Tibial artery (tissue), 4 donors: ENCODE measurements around the gene IWS1.
A peak's percentile ranks its signal among the peaks of the same experiment; 100 is the strongest.
"Not testable (repeated sequence)": the region's sequence is repeated elsewhere in the genome, so short reads cannot be mapped to it uniquely, and the experiment has no call there.

Experiments
- DNase-seq, 2 donors: peaks; one replicate each; pipeline ENCODE4 v3.0.0-alpha.2; 2019
- H3K27ac ChIP-seq, 2 donors: fragments of 200-600 bp; sonication (generic) in 1 of 2; 1 replicate in 1 of 2; 2 replicates in 1 of 2; pipeline ENCODE4 v1.5.1; 2018 to 2019; ENCODE audit warnings: mild to moderate bottlenecking in 1 of 2
- H3K27me3 ChIP-seq, 2 donors: fragments of 200-600 bp; sonication (generic) in 1 of 2; one replicate each; pipeline versions ENCODE4 v1.5.1 to v1.6.0; 2016 to 2019
- H3K36me3 ChIP-seq, 3 donors: fragments of 200-600 bp; sonication (generic) in 2 of 3; one replicate each; pipeline ENCODE4 v1.5.1; 2016 to 2019; ENCODE audit warnings: mild to moderate bottlenecking in 2 of 3
- H3K4me1 ChIP-seq, 4 donors: fragments of 200-600 bp; sonication (generic) in 2 of 4; 1 replicate in 3 of 4; 2 replicates in 1 of 4; pipeline ENCODE4 v1.5.1; 2016 to 2019
- H3K4me3 ChIP-seq, 2 donors: fragments of 200-600 bp; sonication (generic) in 1 of 2; 1 replicate in 1 of 2; 2 replicates in 1 of 2; pipeline ENCODE4 v1.5.1; 2018 to 2019; ENCODE audit warnings: mild to moderate bottlenecking in 2 of 2
- H3K9me3 ChIP-seq, 3 donors: fragments of 200-600 bp; sonication (generic) in 1 of 3; one replicate each; pipeline ENCODE4 v1.5.1; 2016 to 2019
- intact Hi-C: fragments of 100-400 bp; cut with DNase I; formaldehyde crosslinking; loops from one replicate; pipeline ENCODE4 v1.15.0; 2023; ENCODE audit warnings: low total_unique reads
- TF ChIP-seq, protein P1 (sequence below), 2 experiments: fragments of 200-600 bp in 1 of 2; fragments of 450-650 bp in 1 of 2; IDR thresholded peaks; one replicate each; pipeline ENCODE4 v1.5.1; 2017 to 2019; ENCODE audit warnings: antibody characterized with exemption in 2 of 2, mild to moderate bottlenecking in 1 of 2, moderate library complexity in 1 of 2

IWS1 gene

GRCh38 chr2:127573298-127573697, 47.0 kb upstream of the IWS1 start:
- Histone ChIP-seq H3K36me3 (no peaks in the 10 kb centered on the region), H3K4me3 (no peak overlapping the region), H3K27me3 (no peaks in the 10 kb centered on the region), H3K9me3 (no peaks in the 10 kb centered on the region), H3K4me1 (peaks cover 5 to 47% (median 43%) of the 10 kb centered on the region in 4 donors), H3K27ac (no peak overlapping the region)
- TF ChIP-seq, protein P1, sequence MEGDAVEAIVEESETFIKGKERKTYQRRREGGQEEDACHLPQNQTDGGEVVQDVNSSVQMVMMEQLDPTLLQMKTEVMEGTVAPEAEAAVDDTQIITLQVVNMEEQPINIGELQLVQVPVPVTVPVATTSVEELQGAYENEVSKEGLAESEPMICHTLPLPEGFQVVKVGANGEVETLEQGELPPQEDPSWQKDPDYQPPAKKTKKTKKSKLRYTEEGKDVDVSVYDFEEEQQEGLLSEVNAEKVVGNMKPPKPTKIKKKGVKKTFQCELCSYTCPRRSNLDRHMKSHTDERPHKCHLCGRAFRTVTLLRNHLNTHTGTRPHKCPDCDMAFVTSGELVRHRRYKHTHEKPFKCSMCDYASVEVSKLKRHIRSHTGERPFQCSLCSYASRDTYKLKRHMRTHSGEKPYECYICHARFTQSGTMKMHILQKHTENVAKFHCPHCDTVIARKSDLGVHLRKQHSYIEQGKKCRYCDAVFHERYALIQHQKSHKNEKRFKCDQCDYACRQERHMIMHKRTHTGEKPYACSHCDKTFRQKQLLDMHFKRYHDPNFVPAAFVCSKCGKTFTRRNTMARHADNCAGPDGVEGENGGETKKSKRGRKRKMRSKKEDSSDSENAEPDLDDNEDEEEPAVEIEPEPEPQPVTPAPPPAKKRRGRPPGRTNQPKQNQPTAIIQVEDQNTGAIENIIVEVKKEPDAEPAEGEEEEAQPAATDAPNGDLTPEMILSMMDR (IDR thresholded peaks at IDR 0.05), result no peak
- intact Hi-C loops, result loop anchor here (2.0 kb wide), 1 partner anchor 70 kb away; no protein-coding TSS in a partner anchor
- peak in 1 of 2 donors; percentile 33 for DNase-seq

- intact Hi-C loops, result loop anchor here (2.0 kb wide), 1 partner anchor 70 kb away; no protein-coding TSS in a partner anchor
- H3K9me3 ChIP-seq, result no peaks in the 10 kb centered on the region
Measured at GRCh38 chr2:127572841-127573240, 46.6 kb upstream of the IWS1 start.

GRCh38 chr2:127572352-127572751, 46.1 kb upstream of the IWS1 start:
- H3K4me3 ChIP-seq, H3K9me3 ChIP-seq, H3K27ac ChIP-seq, DNase-seq, H3K27me3 ChIP-seq, H3K36me3 ChIP-seq: not testable (repeated sequence)
- intact Hi-C loops, result loop anchor here (2.0 kb wide), 1 partner anchor 70 kb away; no protein-coding TSS in a partner anchor
- peaks cover 5 to 53% (median 49%) of the 10 kb centered on the region in 4 donors for H3K4me1 ChIP-seq

More at GRCh38 chr2:127572841-127573240, 46.6 kb upstream of the IWS1 start:
- TF ChIP-seq, protein P1 (IDR thresholded peaks at IDR 0.05), result no peak
- Histone ChIP-seq H3K4me3 (no peak overlapping the region), H3K4me1 (peaks cover 5 to 51% (median 48%) of the 10 kb centered on the region in 4 donors), H3K27ac (no peak overlapping the region), H3K27me3 (no peaks in the 10 kb centered on the region), H3K36me3 (no peaks in the 10 kb centered on the region)
- DNase-seq, result peak in 1 of 2 donors; percentile 7

GRCh38 chr2:127570282-127571250, 44.3 kb upstream of the IWS1 start:
- Histone ChIP-seq H3K36me3 (no peaks in the 10 kb centered on the region), H3K4me1 (peaks cover 5 to 38% (median 33%) of the 10 kb centered on the region in 4 donors), H3K4me3 (no peak overlapping the region), H3K9me3 (no peaks in the 10 kb centered on the region), H3K27ac (peak overlapping the region; percentile 29 to 45), H3K27me3 (no peaks in the 10 kb centered on the region)
- TF ChIP-seq, protein P1 (IDR thresholded peaks at IDR 0.05), result no peak
- DNase-seq, result peak; percentile 57 to 76
- intact Hi-C loops, result no loop called here

- intact Hi-C loops, result no loop called here
- DNase-seq, result peak in 1 of 2 donors; percentile 61
- Histone ChIP-seq H3K4me3 (no peak overlapping the region), H3K36me3 (no peaks in the 10 kb centered on the region), H3K27ac (peak overlapping the region; percentile 29 to 45), H3K4me1 (peaks cover 5 to 38% (median 32%) of the 10 kb centered on the region in 4 donors), H3K27me3 (no peaks in the 10 kb centered on the region), H3K9me3 (no peaks in the 10 kb centered on the region)
- TF ChIP-seq, protein P1 (IDR thresholded peaks at IDR 0.05), result no peak
Measured at GRCh38 chr2:127569666-127570065, 43.4 kb upstream of the IWS1 start.

DNA sequence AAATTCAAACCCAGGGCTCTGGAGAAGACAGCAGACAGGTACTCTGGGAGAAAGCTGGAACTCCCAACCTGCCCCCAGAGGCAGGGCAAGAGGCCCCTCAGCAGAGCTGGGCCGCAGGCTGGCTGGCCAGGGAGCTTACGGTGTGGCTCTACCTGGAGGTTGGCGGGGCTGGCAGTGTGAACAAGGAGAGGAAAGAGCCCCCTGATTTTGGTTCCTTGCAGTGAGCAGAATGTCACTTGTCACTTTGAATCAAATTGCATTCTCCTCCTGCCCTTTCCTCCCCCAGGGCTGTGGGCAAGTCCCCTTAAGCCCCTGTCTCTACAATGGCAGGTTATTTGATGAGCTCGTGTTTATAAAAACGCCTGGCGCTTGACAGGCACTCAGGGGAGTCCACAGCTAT, 41.8 kb upstream of the IWS1 start:
- intact Hi-C loops, result no loop called here
- Histone ChIP-seq H3K36me3 (no peaks in the 10 kb centered on the region), H3K4me3 (no peak overlapping the region), H3K27me3 (no peaks in the 10 kb centered on the region), H3K4me1 (peaks cover 5 to 38% (median 32%) of the 10 kb centered on the region in 4 donors), H3K27ac (peak overlapping the region; percentile 45 to 63), H3K9me3 (no peaks in the 10 kb centered on the region)
- DNase-seq, result peak in 1 of 2 donors; percentile 54
- TF ChIP-seq, protein P1 (IDR thresholded peaks at IDR 0.05), result no peak
